Gastroesophageal sphincter (tissue), 3 donors: ENCODE results near the gene MITF.

ENCODE experiments used
- CTCF ChIP-seq, 4 experiments: fragments of 200-600 bp in 2 of 4; fragments of 450-650 bp in 2 of 4; sonication (generic) in 1 of 4; IDR thresholded peaks; one replicate each; pipeline ENCODE4 v1.5.1; 2017 to 2019; ENCODE audit warnings: antibody characterized with exemption in 4 of 4, mild to moderate bottlenecking in 2 of 4, moderate library complexity in 2 of 4
- EP300 ChIP-seq: sonication (generic); formaldehyde crosslinking; IDR thresholded peaks from one replicate; pipeline ENCODE4 v1.6.1; 2017; ENCODE audit warnings: antibody characterized with exemption, mild to moderate bottlenecking
- POLR2A ChIP-seq, 2 donors: fragments of 450-650 bp; IDR thresholded peaks; one replicate each; pipeline ENCODE4 v1.6.1; 2017; ENCODE audit warnings: antibody characterized with exemption in 2 of 2, mild to moderate bottlenecking in 2 of 2, moderate library complexity in 1 of 2

- TF ChIP-seq CTCF (IDR thresholded peaks at IDR 0.05): no peak
- no peak for TF ChIP-seq POLR2A (IDR thresholded peaks at IDR 0.05)
- no peak for TF ChIP-seq EP300
Measured at GRCh38 chr3:69791106-69791505, 51.8 kb downstream of the MITF start.
